ENCODE results near the gene USP3.
"Not testable (repeated sequence)": the region's sequence is repeated elsewhere in the genome, so short reads cannot be mapped to it uniquely, and the experiment has no call there.

The USP3 gene

DNA sequence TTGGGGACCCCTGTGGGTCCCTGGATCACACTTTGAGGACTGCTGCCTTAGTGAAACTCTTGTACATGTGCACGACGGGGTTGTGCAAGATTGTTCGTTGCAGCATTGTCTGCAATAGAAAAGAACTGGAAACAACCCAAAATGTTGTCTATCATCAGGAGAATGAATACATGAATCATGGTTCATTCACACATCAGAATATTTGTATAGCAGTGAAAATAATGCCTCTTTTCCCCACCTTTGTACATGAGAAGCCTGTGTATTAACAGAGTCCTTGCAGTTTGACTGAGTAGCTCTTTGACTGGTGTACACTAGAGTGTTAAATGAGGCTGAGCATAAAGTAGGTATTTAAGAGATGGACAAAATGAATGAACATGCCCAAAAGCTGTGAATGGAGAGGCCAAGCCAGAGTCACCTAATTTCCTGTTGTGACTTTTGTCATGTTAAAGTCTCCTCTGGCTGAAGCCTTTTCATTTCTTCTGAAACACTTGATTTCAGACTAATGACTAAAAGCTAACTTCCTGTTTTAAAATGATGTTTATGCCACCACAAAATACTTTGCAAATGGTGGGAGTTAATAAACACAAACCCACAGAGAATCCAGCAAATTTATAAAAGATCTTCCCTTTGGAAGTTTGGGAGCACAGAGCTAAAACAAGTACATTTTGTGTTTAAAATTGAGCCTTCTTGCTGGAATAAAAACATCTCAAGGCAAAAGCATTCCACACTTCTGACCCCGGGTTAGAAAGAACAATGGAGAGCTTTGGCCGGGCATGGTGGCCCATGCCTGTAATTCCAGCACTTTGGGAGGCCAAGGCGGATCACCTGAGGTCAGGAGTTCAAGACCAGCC lies 20.6 kb upstream of the USP3 start:
- TF ChIP-seq, protein P1, sequence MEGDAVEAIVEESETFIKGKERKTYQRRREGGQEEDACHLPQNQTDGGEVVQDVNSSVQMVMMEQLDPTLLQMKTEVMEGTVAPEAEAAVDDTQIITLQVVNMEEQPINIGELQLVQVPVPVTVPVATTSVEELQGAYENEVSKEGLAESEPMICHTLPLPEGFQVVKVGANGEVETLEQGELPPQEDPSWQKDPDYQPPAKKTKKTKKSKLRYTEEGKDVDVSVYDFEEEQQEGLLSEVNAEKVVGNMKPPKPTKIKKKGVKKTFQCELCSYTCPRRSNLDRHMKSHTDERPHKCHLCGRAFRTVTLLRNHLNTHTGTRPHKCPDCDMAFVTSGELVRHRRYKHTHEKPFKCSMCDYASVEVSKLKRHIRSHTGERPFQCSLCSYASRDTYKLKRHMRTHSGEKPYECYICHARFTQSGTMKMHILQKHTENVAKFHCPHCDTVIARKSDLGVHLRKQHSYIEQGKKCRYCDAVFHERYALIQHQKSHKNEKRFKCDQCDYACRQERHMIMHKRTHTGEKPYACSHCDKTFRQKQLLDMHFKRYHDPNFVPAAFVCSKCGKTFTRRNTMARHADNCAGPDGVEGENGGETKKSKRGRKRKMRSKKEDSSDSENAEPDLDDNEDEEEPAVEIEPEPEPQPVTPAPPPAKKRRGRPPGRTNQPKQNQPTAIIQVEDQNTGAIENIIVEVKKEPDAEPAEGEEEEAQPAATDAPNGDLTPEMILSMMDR (conservative IDR thresholded peaks at IDR 0.05; ENCODE audit: low read depth, low read length): no peak
- H3K4me3 ChIP-seq (ENCODE audit: low read length): no peak overlapping the region

DNA sequence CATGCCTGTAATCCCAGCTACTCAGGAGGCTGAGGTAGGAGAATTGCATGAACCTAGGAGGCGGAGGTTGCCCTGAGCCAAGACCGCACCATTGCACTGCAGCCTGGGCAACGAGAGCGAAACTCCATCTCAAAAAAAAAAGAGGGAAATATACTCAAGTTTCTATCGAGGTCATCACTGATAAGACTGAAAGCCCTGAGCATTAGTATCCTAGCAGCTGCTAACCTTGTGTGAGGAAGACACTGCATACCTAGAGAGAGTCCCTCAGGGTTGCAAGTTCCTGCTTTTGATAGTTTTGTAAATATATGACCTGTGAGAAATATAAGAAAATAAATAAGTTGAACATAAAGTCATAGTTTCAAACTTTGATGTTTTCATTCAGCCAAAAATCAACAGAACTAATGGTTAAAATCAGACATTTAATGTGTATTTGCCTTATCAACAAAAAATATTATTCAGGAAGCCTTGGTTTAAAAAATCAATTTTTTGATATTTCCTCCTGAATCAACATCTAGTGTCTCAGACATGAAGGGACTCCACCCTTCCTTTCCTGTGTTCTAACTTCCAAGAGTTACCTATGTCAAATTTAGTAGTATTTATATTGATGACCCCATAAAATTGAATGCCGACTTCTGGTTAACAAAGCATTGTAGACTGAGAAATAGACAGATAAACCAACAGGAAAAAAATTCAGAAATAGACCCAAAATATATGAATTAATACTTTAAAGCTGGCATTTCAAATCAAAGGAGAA lies 19.8 kb upstream of the USP3 start:
- no peak for DNase-seq (ENCODE audit: low read depth)
- TF ChIP-seq, protein P1 (conservative IDR thresholded peaks at IDR 0.05; ENCODE audit: low read depth, low read length): no peak
- no peak overlapping the region for H3K4me3 ChIP-seq (ENCODE audit: low read length)

More for the DNA sequence above, 20.6 kb upstream of the USP3 start:
- DNase-seq (ENCODE audit: low read depth): no peak

DNA sequence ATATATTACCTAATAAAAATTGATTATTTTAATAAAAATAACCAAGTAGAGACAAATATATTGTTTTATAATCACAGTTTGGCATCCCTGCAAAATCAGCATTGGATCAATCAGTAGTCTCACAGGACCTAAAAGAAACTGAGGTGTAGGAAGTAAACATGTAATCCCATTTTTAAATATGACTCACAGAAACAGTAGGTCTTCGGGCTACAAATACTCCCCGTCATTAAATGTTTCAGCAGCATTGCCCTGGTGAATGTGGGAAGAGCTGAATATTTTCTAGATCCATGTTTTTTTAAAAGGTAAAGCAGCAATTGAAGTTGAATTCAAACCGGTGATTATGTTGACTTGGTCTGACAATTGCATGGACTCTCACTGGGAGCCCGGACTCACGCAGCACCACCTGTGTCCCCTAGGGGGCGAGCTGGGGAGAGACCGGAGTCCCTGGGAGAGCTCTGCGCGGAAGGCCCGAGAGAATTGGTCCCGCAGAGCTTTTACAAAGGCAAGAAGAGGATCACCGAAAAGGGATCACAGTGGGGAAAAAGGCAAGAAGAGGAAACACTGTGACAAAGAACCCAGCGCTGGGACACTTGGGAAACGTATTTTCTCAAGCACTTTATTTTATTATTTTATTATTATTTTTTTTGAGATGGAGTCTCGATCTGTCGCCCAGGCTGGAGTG lies 17.2 kb upstream of the USP3 start:
- no peak overlapping the region for H3K4me3 ChIP-seq (ENCODE audit: low read length)
- no peak for DNase-seq (ENCODE audit: low read depth)
- TF ChIP-seq, protein P1 (conservative IDR thresholded peaks at IDR 0.05; ENCODE audit: low read depth, low read length): peak; percentile 98

DNA sequence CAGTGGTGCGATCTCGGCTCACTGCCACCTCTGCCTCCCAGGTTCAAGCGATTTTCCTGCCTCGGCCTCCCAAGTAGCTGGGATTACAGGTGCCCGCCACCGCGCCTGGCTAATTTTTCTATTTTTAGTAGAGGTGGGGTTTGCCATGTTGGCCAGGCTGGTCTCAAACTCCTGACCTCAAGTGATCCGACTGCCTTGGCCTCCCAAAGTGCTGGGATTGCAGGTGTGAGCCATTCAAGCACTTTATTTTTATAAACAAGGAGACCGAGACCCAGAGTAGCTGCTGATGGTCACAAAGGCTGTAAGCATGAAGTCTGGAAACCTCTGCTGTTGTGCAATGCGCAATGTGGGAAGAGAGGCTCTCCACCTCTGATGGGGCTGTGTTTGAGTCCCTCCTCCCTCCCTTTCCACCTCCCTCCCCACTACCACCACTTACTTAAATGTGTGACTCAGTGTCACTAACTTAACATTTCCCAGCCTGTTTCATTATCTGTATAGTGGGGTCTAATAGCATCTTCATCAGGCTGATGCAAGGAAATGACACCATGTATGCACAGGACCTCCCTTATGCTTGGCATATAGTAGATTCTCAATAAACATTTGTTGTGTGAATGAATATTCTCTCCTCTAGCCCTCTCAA lies 16.5 kb upstream of the USP3 start:
- not testable (repeated sequence) for DNase-seq (ENCODE audit: low read depth)

DNA sequence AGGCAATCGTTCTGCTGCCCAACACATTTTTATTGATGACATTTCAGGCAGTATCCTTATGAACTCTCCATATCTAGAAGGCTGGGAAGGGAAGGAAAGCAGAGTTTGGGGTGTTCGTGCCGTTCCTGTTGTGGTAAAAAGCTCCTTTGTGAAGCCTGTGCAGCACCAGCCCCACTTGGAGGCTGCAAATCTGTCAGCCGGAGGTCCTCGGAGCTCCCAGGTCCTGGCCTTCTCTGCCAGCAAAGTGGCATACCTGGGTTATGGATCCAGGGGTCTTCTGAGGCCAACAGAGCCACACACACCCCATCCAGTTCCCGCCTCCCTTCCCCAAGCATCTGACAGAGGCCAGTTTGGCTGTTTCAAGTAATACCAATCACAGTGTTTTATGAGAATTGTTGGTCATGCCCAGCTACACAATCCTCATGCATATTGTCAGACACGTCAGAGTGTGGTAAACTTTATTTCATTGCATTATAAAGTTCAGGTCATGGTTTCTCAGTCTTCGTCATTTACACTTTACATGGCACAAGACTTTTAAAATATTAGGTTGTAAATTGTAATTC lies 15.9 kb upstream of the USP3 start:
- TF ChIP-seq, protein P1 (conservative IDR thresholded peaks at IDR 0.05; ENCODE audit: low read depth, low read length): no peak
- H3K4me3 ChIP-seq (ENCODE audit: low read length): no peak overlapping the region
- no peak for DNase-seq (ENCODE audit: low read depth)

More for the DNA sequence above, 16.5 kb upstream of the USP3 start:
- not testable (repeated sequence) for H3K4me3 ChIP-seq (ENCODE audit: low read length)

DNA sequence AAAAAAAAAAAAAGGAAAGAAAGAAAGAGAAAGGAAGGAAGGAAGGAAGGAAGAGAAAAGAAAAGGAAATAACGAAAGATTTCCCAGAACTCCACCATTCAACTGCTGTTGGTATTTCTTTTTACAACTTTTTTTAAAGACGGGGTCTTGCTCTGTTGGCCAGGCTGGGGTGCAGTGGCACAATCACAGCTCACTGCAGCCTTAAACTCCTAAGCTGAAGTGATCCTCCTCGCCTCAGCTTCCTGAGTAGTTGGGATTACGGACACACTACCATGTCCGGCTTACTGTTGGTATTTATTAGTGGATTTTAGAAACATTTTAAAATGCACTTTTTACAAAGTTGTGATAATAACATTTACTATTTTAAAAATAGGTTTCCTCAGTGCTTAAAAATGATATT lies 15.0 kb upstream of the USP3 start:
- H3K4me3 ChIP-seq (ENCODE audit: low read length): no peak overlapping the region
- TF ChIP-seq, protein P1 (conservative IDR thresholded peaks at IDR 0.05; ENCODE audit: low read depth, low read length): no peak
- DNase-seq (ENCODE audit: low read depth): no peak
